HG03196 (cell line): ENCODE results near the gene DHX38.

Experiments
- ATAC-seq: cut with Tn5 transposase; IDR thresholded peaks from one replicate; pipeline ENCODE4 v1.9.1; 2021; ENCODE audit not compliant: unreplicated experiment

The DHX38 gene

DNA sequence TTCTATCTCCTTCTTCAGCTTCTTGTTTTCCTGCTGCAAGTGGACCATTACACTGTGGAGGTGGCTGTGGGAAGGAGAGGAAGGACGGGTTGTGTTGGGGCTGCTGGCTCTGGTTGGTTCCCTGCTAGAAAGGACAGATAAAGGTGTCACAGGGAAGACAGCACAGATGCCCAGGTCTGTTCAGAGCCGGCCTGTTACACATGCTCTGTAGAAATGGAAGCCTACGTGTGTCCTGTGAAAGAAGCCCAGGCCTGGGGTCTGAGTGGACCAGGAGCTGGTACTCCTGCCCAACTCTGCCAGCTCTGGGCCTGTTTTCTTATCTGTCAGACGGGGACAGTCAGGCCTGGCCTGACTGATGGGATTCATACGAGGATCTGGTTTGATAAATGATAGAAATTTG lies 26.4 kb downstream of the DHX38 start:
- ATAC-seq, result no peak

GRCh38 chr16:72122308-72122707 lies 28.7 kb downstream of the DHX38 start:
- ATAC-seq, result no peak

- no peak for ATAC-seq
Observed at GRCh38 chr16:72122916-72123315, 29.3 kb downstream of the DHX38 start.

DNA sequence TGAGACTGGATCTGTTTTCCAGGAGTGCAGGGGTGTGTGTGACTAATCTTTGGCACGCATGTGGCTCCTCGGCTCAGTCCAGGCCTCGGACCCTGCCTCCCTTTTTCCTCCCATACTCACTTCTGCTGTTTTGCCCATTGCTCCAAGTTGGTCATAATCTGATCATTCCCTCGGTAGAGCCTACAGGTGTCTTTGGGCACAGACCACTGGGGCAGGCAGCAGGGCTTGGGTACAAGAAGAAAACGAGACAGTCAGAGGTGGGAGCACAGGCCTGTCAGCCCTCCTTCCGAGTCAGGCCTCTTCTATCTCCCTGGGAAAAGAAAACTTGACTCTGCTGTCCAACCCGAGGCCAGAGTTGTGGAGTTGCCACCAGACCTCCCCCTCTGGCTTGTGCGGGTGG lies 29.8 kb downstream of the DHX38 start:
- no peak for ATAC-seq

DNA sequence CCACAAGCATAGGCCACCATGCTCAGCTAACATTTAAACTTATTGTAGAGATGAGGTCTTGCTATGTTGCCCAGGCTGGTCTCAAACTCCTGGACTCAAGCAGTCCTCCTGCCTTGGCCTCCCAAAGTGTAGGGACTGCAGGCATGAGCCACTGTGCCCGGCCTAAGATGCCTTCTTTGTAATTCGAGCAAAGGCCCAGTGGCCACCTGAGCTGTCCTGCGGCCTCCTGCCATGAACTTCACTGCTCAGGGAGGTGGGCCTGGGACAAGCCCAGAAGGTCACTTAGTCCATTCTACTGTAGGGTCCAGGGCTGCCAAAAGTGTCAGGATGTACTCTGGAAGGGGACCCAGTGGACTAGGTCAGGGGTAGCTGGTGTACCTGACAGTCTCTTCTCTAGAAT lies 30.5 kb downstream of the DHX38 start:
- ATAC-seq, result no peak

GRCh38 chr16:72124761-72125634 lies 31.4 kb downstream of the DHX38 start:
- ATAC-seq, result no peak

- ATAC-seq, result no peak
Observed at GRCh38 chr16:72125635-72126428, 32.2 kb downstream of the DHX38 start.

GRCh38 chr16:72126429-72126765 lies 32.8 kb downstream of the DHX38 start:
- ATAC-seq, result no peak

- no peak for ATAC-seq
Observed at GRCh38 chr16:72128701-72129100, 35.1 kb downstream of the DHX38 start.

DNA sequence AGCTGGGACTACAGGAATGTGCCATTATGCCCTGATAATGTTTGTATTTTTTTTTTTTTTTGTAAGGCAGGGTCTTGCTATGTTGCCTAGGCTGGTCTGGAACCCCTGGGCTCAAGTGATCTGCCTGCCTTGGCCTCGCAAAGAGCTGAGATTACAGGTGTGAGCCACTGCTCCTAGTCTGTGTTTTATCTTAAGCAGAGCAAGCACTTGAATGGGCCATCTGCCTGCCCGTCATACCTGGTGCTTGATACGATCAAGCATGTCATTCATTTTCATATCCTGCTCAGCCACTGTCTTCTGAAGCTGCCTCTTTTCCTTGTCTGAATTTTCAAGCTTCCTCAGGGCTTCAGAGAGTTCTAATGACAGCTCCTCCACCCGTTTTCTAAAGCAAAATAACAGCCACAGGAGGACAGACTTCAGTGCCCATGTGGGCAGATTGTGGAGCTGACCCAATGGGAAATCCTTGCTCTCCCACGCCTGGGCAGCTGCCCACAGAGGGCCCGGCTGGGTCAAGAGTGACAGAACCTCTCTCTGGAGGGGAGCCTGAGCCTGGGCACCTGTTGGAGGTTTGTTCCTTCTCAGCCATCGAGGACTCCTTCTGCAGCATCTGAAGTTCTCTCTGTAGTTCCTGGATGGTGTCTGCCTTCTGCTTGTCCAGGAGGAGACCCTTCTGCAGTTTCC lies 36.5 kb downstream of the DHX38 start:
- ATAC-seq, result no peak

DNA sequence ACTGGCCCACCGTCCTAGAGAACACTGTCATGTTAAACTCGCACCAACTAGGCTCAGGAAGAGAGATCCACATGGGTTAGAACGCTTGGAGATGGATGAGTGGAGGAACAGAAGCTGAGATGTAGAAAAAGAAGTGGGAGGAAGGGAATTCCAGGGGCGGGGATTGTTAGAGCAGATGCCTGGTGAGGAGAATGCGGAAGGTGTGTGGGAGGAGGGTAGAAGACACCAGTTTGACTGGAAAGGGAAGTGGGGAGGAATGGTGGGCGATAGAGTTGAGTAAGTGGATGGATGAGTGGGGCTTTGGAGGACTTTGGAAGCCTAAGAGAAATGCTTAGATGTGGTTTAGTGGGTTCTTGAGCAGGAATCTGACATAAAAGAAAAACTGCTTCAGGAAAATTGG lies 37.4 kb downstream of the DHX38 start:
- no peak for ATAC-seq

DNA sequence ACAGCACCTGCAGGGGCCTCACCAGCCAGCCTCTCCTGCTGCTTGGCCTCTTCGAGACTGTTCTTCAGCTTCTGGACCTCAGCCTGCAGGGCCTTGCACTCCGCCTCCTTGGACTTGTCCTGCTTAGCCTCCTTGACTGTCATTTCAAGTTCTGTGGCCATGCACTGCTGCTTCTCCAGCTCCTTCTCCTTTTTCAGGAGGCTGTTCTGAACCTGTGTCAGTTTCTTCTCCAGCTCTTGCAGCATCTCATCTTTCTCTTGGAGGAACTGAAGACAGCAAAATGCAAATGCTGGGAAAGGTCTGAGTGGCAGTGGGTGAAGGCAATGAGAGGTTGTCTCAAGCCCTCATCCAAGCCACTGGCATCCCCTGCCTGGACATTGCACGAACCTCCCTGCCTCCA lies 39.1 kb downstream of the DHX38 start:
- no peak for ATAC-seq

GRCh38 chr16:72134507-72134906 lies 40.9 kb downstream of the DHX38 start:
- no peak for ATAC-seq

DNA sequence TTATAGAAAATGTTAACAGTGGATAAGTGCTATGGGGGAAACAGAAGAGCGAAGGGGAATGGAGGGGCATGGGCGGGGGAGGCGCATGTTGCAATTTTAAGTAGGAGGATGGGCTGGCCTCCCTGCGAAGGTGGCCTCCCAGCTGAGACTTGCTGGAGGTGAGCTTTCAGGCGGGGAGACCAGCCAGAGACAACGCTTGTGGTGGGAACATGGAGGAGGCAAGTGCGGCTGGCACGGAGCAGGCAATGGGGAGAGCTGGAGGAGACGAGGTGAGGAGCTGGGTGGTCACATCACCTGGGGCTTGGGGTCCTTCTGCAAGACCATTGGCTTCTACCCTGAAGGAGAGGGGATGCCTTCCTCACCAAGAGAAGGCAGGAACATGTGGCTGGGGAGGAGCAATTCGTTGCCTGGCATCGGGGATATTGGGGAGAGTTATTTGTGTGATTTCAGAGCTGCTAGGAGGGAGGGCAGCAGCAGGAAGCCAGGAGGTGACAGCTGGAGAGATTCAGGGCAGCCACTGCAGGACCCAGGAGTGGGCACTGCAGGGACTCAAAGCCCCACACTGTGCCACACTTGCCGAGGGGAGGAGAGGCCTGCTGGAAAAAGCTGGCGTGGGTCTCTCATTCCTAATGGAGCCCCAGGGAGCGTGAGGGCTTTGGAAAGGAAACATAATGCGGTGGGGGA lies 43.9 kb downstream of the DHX38 start:
- no peak for ATAC-seq

- no peak for ATAC-seq
Observed at GRCh38 chr16:72138064-72138572, 44.5 kb downstream of the DHX38 start.

DNA sequence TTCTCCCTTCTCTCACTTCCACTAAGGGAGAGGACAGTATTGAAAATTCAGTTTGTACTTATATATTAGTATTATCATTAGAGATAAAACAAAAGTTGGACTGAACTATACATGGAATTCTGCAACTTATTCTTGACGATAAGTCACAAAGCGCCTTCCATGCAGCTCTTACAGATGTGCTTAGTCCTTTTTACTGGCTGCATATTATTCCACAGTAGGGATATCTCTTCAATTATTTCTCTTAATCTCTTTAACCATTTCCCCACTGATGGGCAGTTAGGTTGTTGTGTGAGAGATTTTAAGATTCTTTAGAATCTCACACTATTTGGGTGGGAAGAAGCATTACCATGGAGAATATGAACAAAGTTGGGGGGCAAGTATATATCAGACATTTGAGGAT lies 46.3 kb downstream of the DHX38 start:
- no peak for ATAC-seq

DNA sequence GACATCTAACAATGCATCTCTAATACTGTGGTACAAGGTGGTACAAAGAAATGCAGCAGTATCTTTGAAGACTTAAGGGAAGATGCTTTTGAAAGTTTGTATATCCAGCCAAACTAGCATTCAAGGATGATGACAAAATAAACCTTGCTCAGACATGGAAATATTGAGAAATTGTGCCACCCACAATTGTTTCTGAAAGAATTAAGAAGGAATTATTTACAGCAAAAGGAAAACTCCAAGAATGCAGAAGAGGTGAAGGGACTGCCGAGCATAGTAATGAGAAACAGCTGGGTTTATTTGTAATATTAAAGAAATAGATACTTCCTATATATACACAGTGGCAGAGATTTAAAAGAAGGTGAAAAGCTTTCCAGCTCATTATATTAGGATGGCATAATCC lies 48.8 kb downstream of the DHX38 start:
- ATAC-seq, result no peak

- ATAC-seq, result no peak
Observed at GRCh38 chr16:72149676-72150464, 56.2 kb downstream of the DHX38 start.

DNA sequence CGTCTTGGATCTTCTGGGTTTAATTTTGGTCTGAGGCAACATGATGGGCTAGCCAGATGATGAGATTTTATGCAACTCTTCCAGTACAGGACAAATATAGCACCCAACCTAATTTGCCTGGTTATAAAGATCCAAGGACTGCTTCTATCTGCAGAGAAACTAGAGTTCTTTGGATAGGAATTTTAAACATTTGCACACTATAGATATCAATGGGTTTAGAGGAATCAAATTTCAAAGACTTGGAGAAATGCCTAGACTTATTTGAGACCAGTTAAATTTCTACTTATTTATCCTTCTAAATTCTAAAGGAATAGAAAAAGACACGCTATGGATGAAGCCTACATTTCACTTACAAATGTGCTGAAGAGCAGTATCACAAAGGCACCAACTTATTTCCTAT lies 65.7 kb downstream of the DHX38 start:
- no peak for ATAC-seq

DNA sequence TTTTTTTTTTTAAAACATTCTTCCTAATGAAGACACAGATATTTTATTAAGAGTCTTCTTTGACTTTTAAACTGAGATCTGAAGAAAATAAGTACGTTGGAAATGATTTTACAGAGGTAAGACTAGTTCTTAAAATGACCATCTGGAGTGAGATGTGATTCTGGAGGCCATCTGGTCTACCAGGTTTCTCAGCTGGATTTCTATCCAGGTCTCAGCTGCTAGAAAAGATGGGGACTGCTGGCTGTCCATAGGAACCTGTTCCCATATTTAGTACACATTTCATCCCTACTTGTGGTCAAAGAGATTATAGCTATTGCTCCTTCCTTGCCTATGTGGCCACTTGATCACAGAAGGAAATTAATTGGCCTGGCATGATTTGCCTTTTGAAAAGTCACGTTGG lies 66.2 kb downstream of the DHX38 start:
- ATAC-seq, result no peak
